Nephron progenitor cell (in vitro differentiated cells): ENCODE results near the gene EPHB1.

Source experiments
- DNase-seq: peaks from one replicate; pipeline ENCODE4 v3.0.0; 2021
- H3K27ac Mint-ChIP-seq: 2 replicates; pipeline ENCODE4 v1.8.0; 2021; ENCODE audit warnings: mild to moderate bottlenecking, moderate library complexity, mixed read lengths
- H3K27me3 Mint-ChIP-seq: 2 replicates; pipeline ENCODE4 v1.8.0; 2021; ENCODE audit warnings: mild to moderate bottlenecking, low read depth, mixed read lengths; ENCODE audit not compliant: poor library complexity
- H3K36me3 Mint-ChIP-seq: 2 replicates; pipeline ENCODE4 v1.8.0; 2021; ENCODE audit warnings: low read depth, mixed read lengths
- H3K4me1 Mint-ChIP-seq: 2 replicates; pipeline ENCODE4 v1.8.0; 2021; ENCODE audit warnings: mixed read lengths
- H3K4me3 Mint-ChIP-seq: 2 replicates; pipeline ENCODE4 v1.8.0; 2021; ENCODE audit warnings: mild to moderate bottlenecking, moderate library complexity, mixed read lengths
- H3K9me3 Mint-ChIP-seq: 2 replicates; pipeline ENCODE4 v1.8.0; 2021; ENCODE audit warnings: mild to moderate bottlenecking, moderate library complexity, mixed read lengths
- TF ChIP-seq, protein P1 (sequence below): fragments of 200-600 bp; sonication (generic); IDR thresholded peaks from 2 replicates; pipeline ENCODE4 v1.5.0; 2021; ENCODE audit warnings: antibody characterized with exemption

EPHB1 gene

DNA sequence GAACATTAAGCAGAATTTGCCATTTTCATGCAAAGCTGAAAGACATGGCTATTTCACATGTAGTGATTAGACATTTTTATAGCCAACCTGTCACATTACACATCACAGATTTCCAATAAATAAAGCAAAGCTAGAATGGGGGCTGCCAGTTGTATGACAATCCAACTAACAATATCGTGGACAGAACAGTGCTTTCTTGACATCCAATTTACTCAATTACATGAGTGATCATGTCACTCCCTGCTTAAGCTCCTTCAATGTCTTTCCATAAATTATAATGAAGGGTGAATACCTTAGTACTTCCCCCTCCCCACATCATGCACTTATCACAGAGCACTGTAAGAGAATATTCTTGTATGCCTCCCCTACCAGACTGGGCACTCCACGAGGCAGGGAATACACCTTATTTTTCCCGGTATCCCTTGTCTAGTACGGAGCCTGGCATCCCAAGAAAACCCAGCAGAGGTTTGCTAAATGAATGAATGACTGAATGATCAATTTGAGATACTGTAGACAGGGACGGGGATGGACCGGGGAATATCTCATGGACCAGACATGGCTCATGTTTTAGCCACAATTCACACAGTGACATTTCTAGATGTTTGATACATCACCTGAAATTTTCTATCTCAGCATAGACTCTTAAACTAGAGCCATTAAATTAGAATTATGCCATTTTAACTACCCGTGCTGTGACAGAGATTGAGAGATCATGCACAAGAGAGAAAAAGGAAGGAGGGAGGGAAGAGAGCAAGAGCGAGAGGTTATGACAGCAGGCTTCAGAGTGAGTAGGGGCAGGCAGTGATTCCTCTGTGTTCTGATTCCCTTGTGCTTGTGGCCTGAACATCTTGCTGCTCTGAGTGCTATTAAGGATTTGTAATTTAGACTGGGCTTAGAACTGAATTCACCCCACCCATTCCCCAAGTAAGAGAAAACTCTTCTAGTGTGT is 77.7 kb downstream of the EPHB1 start:
- Mint-ChIP-seq H3K27me3 (peaks cover 34% of the 10 kb centered on the region), H3K9me3 (peaks cover 4% of the 10 kb centered on the region), H3K36me3 (no peaks in the 10 kb centered on the region), H3K4me1 (peaks cover 5% of the 10 kb centered on the region), H3K4me3 (no peak overlapping the region), H3K27ac (no peak overlapping the region)
- DNase-seq: no peak
- TF ChIP-seq, protein P1, sequence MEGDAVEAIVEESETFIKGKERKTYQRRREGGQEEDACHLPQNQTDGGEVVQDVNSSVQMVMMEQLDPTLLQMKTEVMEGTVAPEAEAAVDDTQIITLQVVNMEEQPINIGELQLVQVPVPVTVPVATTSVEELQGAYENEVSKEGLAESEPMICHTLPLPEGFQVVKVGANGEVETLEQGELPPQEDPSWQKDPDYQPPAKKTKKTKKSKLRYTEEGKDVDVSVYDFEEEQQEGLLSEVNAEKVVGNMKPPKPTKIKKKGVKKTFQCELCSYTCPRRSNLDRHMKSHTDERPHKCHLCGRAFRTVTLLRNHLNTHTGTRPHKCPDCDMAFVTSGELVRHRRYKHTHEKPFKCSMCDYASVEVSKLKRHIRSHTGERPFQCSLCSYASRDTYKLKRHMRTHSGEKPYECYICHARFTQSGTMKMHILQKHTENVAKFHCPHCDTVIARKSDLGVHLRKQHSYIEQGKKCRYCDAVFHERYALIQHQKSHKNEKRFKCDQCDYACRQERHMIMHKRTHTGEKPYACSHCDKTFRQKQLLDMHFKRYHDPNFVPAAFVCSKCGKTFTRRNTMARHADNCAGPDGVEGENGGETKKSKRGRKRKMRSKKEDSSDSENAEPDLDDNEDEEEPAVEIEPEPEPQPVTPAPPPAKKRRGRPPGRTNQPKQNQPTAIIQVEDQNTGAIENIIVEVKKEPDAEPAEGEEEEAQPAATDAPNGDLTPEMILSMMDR: no peak

DNA sequence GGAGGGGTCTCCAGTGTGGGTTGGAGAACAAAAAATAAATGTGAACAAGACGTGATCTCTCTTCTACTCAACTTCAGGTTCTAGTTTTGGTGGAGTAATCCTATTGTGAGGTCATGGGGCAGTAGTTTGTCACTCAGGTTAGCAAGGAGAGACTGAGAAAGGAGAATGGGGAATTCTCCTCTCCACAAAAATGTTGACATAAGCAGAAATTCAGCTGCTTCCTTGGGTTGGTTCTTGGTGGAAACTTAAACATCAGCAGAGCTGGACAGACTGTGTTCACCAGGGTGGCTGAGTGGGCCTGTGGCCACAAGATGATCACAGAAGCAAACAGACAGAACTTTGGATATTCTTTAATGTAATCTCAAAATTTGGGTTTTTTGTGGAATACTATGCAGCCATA is 78.7 kb downstream of the EPHB1 start:
- no peaks in the 10 kb centered on the region for H3K36me3 Mint-ChIP-seq
- H3K27ac Mint-ChIP-seq: no peak overlapping the region
- H3K4me1 Mint-ChIP-seq: peaks cover 4% of the 10 kb centered on the region
- TF ChIP-seq, protein P1: no peak
- H3K27me3 Mint-ChIP-seq: peaks cover 33% of the 10 kb centered on the region
- H3K9me3 Mint-ChIP-seq: peaks cover 4% of the 10 kb centered on the region
- H3K4me3 Mint-ChIP-seq: no peak overlapping the region
- DNase-seq: no peak

DNA sequence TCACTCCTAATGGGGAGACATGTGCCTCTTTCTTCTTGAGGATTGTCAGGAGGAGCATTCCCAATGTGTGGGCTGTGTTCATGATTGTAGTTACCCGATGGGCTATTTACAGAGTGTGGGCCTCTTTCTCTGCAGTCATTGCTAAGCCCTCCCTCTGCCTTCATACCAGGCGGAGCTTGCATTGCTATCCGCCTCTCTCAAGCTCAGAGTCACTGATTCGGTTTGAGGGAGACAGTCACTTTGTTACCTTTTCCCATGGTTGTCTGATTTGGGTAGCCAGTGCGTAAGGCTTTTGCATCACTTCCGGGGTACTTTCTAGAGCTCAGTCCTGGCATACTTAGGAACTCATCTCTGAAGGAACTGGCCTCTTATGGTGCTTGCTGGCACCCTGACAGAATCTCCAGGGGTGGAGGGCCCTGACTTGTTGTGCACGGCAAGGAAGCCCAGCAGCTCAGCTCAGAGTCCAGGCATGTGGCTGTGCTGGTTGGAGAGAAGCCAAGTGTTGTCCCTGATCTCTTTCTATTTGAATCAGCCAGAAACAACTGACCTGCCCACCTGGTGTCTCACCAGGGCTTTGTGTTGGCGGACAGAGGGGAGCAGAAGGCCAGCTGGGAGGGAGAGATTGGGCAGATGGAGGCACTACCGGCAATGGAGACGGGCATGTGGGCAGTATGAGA is 79.8 kb downstream of the EPHB1 start:
- no peak overlapping the region for H3K4me3 Mint-ChIP-seq
- TF ChIP-seq, protein P1: no peak
- H3K4me1 Mint-ChIP-seq: no peaks in the 10 kb centered on the region
- no peak for DNase-seq
- H3K9me3 Mint-ChIP-seq: peaks cover 4% of the 10 kb centered on the region
- H3K36me3 Mint-ChIP-seq: no peaks in the 10 kb centered on the region
- H3K27me3 Mint-ChIP-seq: peaks cover 31% of the 10 kb centered on the region
- no peak overlapping the region for H3K27ac Mint-ChIP-seq

DNA sequence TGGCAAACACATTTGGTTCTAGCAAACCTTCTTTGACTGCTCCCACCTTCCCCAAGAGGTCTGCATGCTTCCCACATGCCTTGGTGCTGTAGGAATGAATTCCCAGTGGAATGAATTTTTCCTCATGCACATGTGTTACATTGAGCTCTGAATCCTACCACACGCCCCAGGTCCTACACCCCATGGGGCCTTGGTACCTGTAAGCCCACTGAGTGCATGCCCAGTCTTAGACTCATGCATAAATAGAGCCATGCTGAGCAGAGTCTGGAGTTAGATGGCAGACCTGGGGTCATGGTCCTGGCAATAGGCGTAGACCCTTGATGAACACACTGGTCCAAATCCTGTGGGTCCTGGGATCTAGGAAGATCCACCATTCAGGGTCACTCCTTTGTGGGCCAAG is 81.8 kb downstream of the EPHB1 start:
- Mint-ChIP-seq H3K9me3 (peaks cover 4% of the 10 kb centered on the region), H3K4me1 (peaks cover 8% of the 10 kb centered on the region), H3K36me3 (no peaks in the 10 kb centered on the region), H3K27ac (no peak overlapping the region), H3K27me3 (peaks cover 34% of the 10 kb centered on the region), H3K4me3 (no peak overlapping the region)
- DNase-seq: no peak
- TF ChIP-seq, protein P1: no peak

DNA sequence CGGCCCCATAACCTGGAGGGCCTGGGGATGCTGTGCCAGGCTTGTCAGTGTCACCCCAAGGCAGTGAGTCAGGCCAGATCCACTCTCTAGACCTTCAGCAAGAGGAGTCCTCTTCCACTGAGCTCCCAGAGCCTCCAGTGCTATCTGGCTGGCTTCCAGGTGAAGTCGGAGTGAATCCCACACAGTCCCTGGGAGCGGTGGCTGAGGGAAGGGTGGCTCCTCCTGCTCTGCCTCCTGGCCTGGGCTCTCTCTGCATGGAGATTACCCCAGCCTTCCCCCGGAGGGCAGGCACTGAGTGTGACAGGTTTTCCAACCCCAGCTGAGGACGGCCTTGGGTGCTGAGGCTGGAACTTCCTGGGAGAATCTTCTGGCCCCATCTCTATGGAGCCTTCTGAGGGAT is 82.7 kb downstream of the EPHB1 start:
- Mint-ChIP-seq H3K9me3 (peaks cover 4% of the 10 kb centered on the region), H3K27me3 (peaks cover 43% of the 10 kb centered on the region), H3K4me3 (no peak overlapping the region), H3K36me3 (no peaks in the 10 kb centered on the region), H3K4me1 (peaks cover 8% of the 10 kb centered on the region), H3K27ac (no peak overlapping the region)
- TF ChIP-seq, protein P1: no peak
- DNase-seq: no peak
